Measurements from ENCODE around the gene CDK13. TPM values are rescaled to one million over a fixed set of nuclear protein-coding genes. Genes with fewer than 3 reads are reported as not detected.

The CDK13 gene
- total RNA-seq, 4 donors from 2014 or later, result 50.9 to 73.5 (median 63.5) TPM

- Histone ChIP-seq H3K27ac (replicated peaks in 1 of 4) (no peak overlapping the region), H3K27me3 (no peaks in the 10 kb centered on the region), H3K9me3 (no peaks in the 10 kb centered on the region), H3K4me3 (no peak overlapping the region), H3K36me3 (peaks cover 0 to 4% (median 0%) of the 10 kb centered on the region in 4 donors), H3K4me1 (peaks cover 0 to 2% (median 0%) of the 10 kb centered on the region in 4 donors)
- intact Hi-C loops (cut with DNase I), result no loop called here
- WGBS, result 95% methylated on average over 2 of the region's 2 CpGs
- DNase-seq (ENCODE audit: extremely low spot score), result no peak
- no peak for TF ChIP-seq EP300 (IDR thresholded peaks at IDR 0.05)
- no peak for TF ChIP-seq CTCF (IDR thresholded peaks at IDR 0.05)
- TF ChIP-seq POLR2AphosphoS5 (IDR thresholded peaks at IDR 0.05), result no peak
- TF ChIP-seq POLR2A (IDR thresholded peaks at IDR 0.05; ENCODE audit: low read depth), result no peak
Observed at GRCh38 chr7:40122940-40123254, 172.8 kb downstream of the CDK13 start.

GRCh38 chr7:40133561-40134427, 183.7 kb downstream of the CDK13 start:
- H3K27me3 ChIP-seq, result no peaks in the 10 kb centered on the region
- TF ChIP-seq CTCF (IDR thresholded peaks at IDR 0.05), result no peak
- no peak for TF ChIP-seq POLR2AphosphoS5 (IDR thresholded peaks at IDR 0.05)
- no peak for TF ChIP-seq POLR2A (IDR thresholded peaks at IDR 0.05; ENCODE audit: low read depth)
- no peak for TF ChIP-seq EP300 (IDR thresholded peaks at IDR 0.05)
- peaks cover 0 to 5% (median 0%) of the 10 kb centered on the region in 4 donors for H3K36me3 ChIP-seq
- WGBS, result 2% methylated on average over 28 of the region's 36 CpGs
- H3K9me3 ChIP-seq, result no peaks in the 10 kb centered on the region
- H3K4me1 ChIP-seq, result peaks cover 24 to 50% (median 43%) of the 10 kb centered on the region in 4 donors
- intact Hi-C loops (cut with DNase I), result loop anchor here (2.0 kb wide), 1 partner anchor 183 kb away; the partner anchor contains the start of gene CDK13
- DNase-seq (ENCODE audit: extremely low spot score), result no peak
- peak overlapping the region; percentile 89 to 93 (median 92) for H3K27ac ChIP-seq (replicated peaks in 1 of 4)
- H3K4me3 ChIP-seq, result peak overlapping the region; percentile 85 to 98 (median 96)

GRCh38 chr7:40134428-40135316, 184.6 kb downstream of the CDK13 start, which contains the start of the genes MPLKIP and SUGCT:
Gene MPLKIP, minus strand, starts transcription at chr7:40134622. Its CDS starts 55 bp downstream, at chr7:40134567.
Gene SUGCT, plus strand, starts transcription at chr7:40135005.
- TF ChIP-seq CTCF (IDR thresholded peaks at IDR 0.05) (peak; percentile 91 to 100 (median 98)), EP300 (IDR thresholded peaks at IDR 0.05) (no peak), POLR2AphosphoS5 (IDR thresholded peaks at IDR 0.05) (peak; percentile 77 to 79), POLR2A (IDR thresholded peaks at IDR 0.05; ENCODE audit: low read depth) (no peak)
- Histone ChIP-seq H3K4me3 (peak within 1 kb of the TSS; percentile 85 to 98 (median 96)), H3K4me1 (peaks cover 24 to 46% (median 40%) of the 10 kb centered on the region in 4 donors), H3K27ac (replicated peaks in 1 of 4) (peak within 1 kb of the TSS; percentile 89 to 93 (median 92)), H3K27me3 (no peaks in the 10 kb centered on the region), H3K36me3 (peaks cover 0 to 5% (median 0%) of the 10 kb centered on the region in 4 donors), H3K9me3 (no peaks in the 10 kb centered on the region)
- intact Hi-C loops (cut with DNase I), result loop anchor here (2.0 kb wide), 1 partner anchor 184 kb away; the partner anchor contains the start of gene CDK13
- WGBS, result 0% methylated on average over 5 of the region's 75 CpGs
- DNase-seq (ENCODE audit: extremely low spot score), result peak; percentile 96

- intact Hi-C loops (cut with DNase I), result loop anchor here (2.0 kb wide), 1 partner anchor 184 kb away; the partner anchor contains the start of gene CDK13
- DNase-seq (ENCODE audit: extremely low spot score), result no peak
- WGBS, result 5% methylated on average over 17 of the region's 17 CpGs
- H3K27ac ChIP-seq (replicated peaks in 1 of 4), result peak overlapping the region; percentile 89 to 93 (median 92)
- no peak for TF ChIP-seq CTCF (IDR thresholded peaks at IDR 0.05)
- TF ChIP-seq EP300 (IDR thresholded peaks at IDR 0.05), result no peak
- TF ChIP-seq POLR2AphosphoS5 (IDR thresholded peaks at IDR 0.05), result no peak
- TF ChIP-seq POLR2A (IDR thresholded peaks at IDR 0.05; ENCODE audit: low read depth), result no peak
- no peaks in the 10 kb centered on the region for H3K27me3 ChIP-seq
- no peaks in the 10 kb centered on the region for H3K9me3 ChIP-seq
- H3K4me3 ChIP-seq, result peak overlapping the region; percentile 85 to 98 (median 96)
- peaks cover 0 to 5% (median 0%) of the 10 kb centered on the region in 4 donors for H3K36me3 ChIP-seq
- peaks cover 24 to 45% (median 39%) of the 10 kb centered on the region in 4 donors for H3K4me1 ChIP-seq
Observed at GRCh38 chr7:40135317-40135610, 185.2 kb downstream of the CDK13 start.
